ENCODE data around the gene KIAA1671.

DNA sequence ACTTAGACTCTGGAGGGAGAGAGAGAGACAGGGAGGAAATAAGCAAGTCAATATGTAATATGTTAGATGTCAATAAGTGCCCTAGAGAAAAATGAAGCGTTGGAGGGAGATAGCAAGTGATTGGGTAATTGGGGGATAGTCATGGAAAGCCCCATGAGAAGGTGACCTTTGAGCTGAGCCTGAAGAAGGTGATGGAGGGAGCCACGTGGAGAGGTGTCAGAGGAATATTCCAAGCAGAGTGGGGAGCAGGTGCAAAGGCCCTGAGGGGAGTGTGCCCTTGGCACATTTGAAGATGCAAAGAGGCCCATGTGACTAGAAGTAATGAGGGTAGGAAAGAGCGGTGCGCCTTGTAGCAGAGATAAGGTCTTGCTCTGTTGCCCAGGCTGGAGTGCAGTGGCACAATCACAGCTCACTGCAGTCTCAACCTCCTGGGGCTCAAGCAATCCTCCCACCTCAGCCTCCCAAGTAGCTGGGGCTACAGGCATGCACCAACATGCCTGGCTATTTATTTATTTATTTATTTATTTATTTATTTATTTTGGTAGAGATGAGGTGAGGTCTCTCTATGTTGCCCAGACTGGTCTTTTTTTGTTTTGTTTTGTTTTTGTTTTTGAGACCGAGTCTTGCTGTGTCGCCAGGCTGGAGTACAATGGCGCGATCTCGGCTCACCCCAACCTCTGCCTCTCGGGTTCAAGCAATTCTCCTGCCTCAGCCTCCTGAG is 8.1 kb upstream of the KIAA1671 start:
- TF ChIP-seq, protein P1, sequence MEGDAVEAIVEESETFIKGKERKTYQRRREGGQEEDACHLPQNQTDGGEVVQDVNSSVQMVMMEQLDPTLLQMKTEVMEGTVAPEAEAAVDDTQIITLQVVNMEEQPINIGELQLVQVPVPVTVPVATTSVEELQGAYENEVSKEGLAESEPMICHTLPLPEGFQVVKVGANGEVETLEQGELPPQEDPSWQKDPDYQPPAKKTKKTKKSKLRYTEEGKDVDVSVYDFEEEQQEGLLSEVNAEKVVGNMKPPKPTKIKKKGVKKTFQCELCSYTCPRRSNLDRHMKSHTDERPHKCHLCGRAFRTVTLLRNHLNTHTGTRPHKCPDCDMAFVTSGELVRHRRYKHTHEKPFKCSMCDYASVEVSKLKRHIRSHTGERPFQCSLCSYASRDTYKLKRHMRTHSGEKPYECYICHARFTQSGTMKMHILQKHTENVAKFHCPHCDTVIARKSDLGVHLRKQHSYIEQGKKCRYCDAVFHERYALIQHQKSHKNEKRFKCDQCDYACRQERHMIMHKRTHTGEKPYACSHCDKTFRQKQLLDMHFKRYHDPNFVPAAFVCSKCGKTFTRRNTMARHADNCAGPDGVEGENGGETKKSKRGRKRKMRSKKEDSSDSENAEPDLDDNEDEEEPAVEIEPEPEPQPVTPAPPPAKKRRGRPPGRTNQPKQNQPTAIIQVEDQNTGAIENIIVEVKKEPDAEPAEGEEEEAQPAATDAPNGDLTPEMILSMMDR (conservative IDR thresholded peaks at IDR 0.05; ENCODE audit: low read length) = no peak
- no peak for TF ChIP-seq EZH2phosphoT487 (IDR thresholded peaks at IDR 0.05; ENCODE audit: borderline replicate concordance)

All from Loucy (cell line).